ENCODE data around the gene CAPN5.

DNA sequence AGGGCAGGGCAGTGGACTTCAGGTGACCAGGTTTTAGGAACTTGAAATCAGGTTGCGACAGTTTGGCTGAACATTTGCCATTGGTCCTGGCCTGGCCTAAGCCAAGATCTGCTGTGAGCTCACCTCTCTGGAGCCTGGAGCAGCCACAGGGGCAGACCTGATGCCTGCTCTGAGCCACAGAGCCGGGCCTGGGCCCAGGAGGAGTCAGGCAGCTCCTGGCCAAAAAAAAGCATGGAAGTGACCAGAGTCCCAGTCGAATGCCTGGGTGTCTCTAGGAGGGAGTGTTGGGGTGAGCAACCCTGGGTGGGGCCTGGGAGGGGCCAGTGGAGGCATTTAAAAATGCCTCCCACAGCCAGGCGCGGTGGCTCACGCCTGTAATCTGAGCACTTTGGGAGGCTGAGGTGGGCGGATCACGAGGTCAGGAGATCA, 29.8 kb downstream of the CAPN5 start:
- no peak for TF ChIP-seq ZSCAN29 (CRISPR knock-in tag; conservative IDR thresholded peaks at IDR 0.05)
- no peak for TF ChIP-seq TCF7L2 (IDR thresholded peaks at IDR 0.05; ENCODE audit: low read depth, low read length)
- TF ChIP-seq, protein P1, sequence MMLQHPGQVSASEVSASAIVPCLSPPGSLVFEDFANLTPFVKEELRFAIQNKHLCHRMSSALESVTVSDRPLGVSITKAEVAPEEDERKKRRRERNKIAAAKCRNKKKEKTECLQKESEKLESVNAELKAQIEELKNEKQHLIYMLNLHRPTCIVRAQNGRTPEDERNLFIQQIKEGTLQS (CRISPR knock-in tag; IDR thresholded peaks at IDR 0.05) = no peak
- no peak for TF ChIP-seq ZBTB38 (CRISPR knock-in tag; IDR thresholded peaks at IDR 0.05)
- TF ChIP-seq, protein P2, sequence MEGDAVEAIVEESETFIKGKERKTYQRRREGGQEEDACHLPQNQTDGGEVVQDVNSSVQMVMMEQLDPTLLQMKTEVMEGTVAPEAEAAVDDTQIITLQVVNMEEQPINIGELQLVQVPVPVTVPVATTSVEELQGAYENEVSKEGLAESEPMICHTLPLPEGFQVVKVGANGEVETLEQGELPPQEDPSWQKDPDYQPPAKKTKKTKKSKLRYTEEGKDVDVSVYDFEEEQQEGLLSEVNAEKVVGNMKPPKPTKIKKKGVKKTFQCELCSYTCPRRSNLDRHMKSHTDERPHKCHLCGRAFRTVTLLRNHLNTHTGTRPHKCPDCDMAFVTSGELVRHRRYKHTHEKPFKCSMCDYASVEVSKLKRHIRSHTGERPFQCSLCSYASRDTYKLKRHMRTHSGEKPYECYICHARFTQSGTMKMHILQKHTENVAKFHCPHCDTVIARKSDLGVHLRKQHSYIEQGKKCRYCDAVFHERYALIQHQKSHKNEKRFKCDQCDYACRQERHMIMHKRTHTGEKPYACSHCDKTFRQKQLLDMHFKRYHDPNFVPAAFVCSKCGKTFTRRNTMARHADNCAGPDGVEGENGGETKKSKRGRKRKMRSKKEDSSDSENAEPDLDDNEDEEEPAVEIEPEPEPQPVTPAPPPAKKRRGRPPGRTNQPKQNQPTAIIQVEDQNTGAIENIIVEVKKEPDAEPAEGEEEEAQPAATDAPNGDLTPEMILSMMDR (CRISPR knock-in tag; IDR thresholded peaks at IDR 0.05) = no peak
- TF ChIP-seq, protein P3, sequence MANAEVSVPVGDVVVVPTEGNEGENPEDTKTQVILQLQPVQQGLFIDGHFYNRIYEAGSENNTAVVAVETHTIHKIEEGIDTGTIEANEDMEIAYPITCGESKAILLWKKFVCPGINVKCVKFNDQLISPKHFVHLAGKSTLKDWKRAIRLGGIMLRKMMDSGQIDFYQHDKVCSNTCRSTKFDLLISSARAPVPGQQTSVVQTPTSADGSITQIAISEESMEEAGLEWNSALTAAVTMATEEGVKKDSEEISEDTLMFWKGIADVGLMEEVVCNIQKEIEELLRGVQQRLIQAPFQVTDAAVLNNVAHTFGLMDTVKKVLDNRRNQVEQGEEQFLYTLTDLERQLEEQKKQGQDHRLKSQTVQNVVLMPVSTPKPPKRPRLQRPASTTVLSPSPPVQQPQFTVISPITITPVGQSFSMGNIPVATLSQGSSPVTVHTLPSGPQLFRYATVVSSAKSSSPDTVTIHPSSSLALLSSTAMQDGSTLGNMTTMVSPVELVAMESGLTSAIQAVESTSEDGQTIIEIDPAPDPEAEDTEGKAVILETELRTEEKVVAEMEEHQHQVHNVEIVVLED (CRISPR knock-in tag; IDR thresholded peaks at IDR 0.05; ENCODE audit: borderline replicate concordance) = no peak
- TF ChIP-seq, protein P4, sequence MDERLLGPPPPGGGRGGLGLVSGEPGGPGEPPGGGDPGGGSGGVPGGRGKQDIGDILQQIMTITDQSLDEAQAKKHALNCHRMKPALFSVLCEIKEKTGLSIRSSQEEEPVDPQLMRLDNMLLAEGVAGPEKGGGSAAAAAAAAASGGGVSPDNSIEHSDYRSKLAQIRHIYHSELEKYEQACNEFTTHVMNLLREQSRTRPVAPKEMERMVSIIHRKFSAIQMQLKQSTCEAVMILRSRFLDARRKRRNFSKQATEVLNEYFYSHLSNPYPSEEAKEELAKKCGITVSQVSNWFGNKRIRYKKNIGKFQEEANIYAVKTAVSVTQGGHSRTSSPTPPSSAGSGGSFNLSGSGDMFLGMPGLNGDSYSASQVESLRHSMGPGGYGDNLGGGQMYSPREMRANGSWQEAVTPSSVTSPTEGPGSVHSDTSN (CRISPR knock-in tag; IDR thresholded peaks at IDR 0.05) = no peak

All from HepG2 (cell line).